Smooth muscle cell (in vitro differentiated cells): ENCODE data around the gene MOB3B. TPM values are rescaled to one million over a fixed set of nuclear protein-coding genes. Genes with fewer than 3 reads are reported as not detected.
"Not testable (repeated sequence)": the region's sequence is repeated elsewhere in the genome, so short reads cannot be mapped to it uniquely, and the experiment has no call there.

Experiments used
- DNase-seq: peaks from one replicate; lab custom pipeline; 2025; ENCODE audit not compliant: unreplicated experiment; lab: John Stamatoyannopoulos, UW
- H2AFZ ChIP-seq: fragments of 200-600 bp; sonication (generic); 2 replicates; pipeline ENCODE4 v1.6.0; 2016; ENCODE audit warnings: antibody characterized with exemption, low read depth, mild to moderate bottlenecking
- H3F3A ChIP-seq: fragments of 200-600 bp; sonication (generic); 2 replicates; pipeline ENCODE4 v1.6.0; 2017; ENCODE audit warnings: antibody characterized with exemption, low read depth
- H3K27ac ChIP-seq: fragments of 200-600 bp; sonication (generic); 2 replicates; pipeline ENCODE4 v1.5.1; 2016; ENCODE audit warnings: low read depth, mild to moderate bottlenecking
- H3K27me3 ChIP-seq: fragments of 200-600 bp; sonication (generic); 2 replicates; pipeline ENCODE4 v1.6.1; 2016; ENCODE audit warnings: low read depth, mild to moderate bottlenecking
- H3K36me3 ChIP-seq: fragments of 200-600 bp; sonication (generic); 2 replicates; pipeline ENCODE4 v1.5.1; 2016; ENCODE audit warnings: low read depth
- H3K4me1 ChIP-seq: fragments of 200-600 bp; sonication (generic); 2 replicates; pipeline ENCODE4 v1.5.1; 2016; ENCODE audit warnings: low read depth
- H3K4me2 ChIP-seq: fragments of 200-600 bp; sonication (generic); 2 replicates; pipeline ENCODE4 v1.6.0; 2016; ENCODE audit warnings: mild to moderate bottlenecking
- H3K4me3 ChIP-seq: fragments of 200-600 bp; sonication (generic); 2 replicates; pipeline ENCODE4 v1.5.1; 2016; ENCODE audit warnings: mild to moderate bottlenecking
- H3K79me2 ChIP-seq: fragments of 200-600 bp; sonication (generic); 2 replicates; pipeline ENCODE4 v1.6.0; 2016; ENCODE audit warnings: low read depth, mild to moderate bottlenecking
- H3K9ac ChIP-seq: fragments of 200-600 bp; sonication (generic); 2 replicates; pipeline ENCODE4 v1.6.0; 2016; ENCODE audit warnings: low read depth
- H3K9me3 ChIP-seq: fragments of 200-600 bp; sonication (generic); replicated peaks from 2 replicates; pipeline ENCODE4 v1.5.1; 2016; ENCODE audit warnings: low read depth
- H4K20me1 ChIP-seq: fragments of 200-600 bp; sonication (generic); 2 replicates; pipeline ENCODE4 v1.6.0; 2016; ENCODE audit warnings: low read depth
- CTCF ChIP-seq: fragments of 200-600 bp; sonication (generic); IDR thresholded peaks from 2 replicates; pipeline ENCODE4 v1.5.1; 2017; ENCODE audit warnings: borderline replicate concordance, mild to moderate bottlenecking, antibody characterized with exemption; ENCODE audit not compliant: insufficient read depth, poor library complexity, severe bottlenecking
- WGBS: methylation state at CpG from one replicate; pipeline ENCODE4 v1.1.7; 2016; ENCODE audit warnings: low lambda C conversion rate; 5-methylcytosine and 5-hydroxymethylcytosine counted together
- polyA plus RNA-seq: library from polyadenylated mRNA; unstranded; fragments of >200 nt; fragmentation: Nextera tagmentation; extraction: Ambion mirVana; gene quantifications from 2 replicates; pipeline ENCODE4 v1.2.1, GENCODE V29; 2016
- total RNA-seq: library from RNA; depleted of rRNA; stranded (reverse); fragments of >200 nt; gene quantifications from 2 replicates; pipeline ENCODE4 v1.2.3, GENCODE V29; 2014

Gene MOB3B
- total and polyA plus RNA-seq, 2 experiments from 2014 or later, result 1.7 to 5.8 TPM

- Histone ChIP-seq H3K9me3 (no peaks in the 10 kb centered on the region), H3K9ac (no peak overlapping the region), H3F3A (peaks cover 5% of the 10 kb centered on the region), H3K79me2 (no peaks in the 10 kb centered on the region), H3K36me3 (no peaks in the 10 kb centered on the region), H3K27ac (no peak overlapping the region), H3K4me1 (peaks cover 13% of the 10 kb centered on the region), H4K20me1 (no peaks in the 10 kb centered on the region), H2AFZ (no peak overlapping the region), H3K27me3 (no peaks in the 10 kb centered on the region), H3K4me2 (no peak overlapping the region), H3K4me3 (no peak overlapping the region)
- WGBS, result 47% methylated on average over 2 of the region's 2 CpGs
- TF ChIP-seq CTCF, result no peak
- DNase-seq, result no peak
Observed at GRCh38 chr9:27421577-27421976, 108.0 kb downstream of the MOB3B start.

- DNase-seq, H3K27me3 ChIP-seq, H3K36me3 ChIP-seq, H3K4me2 ChIP-seq, H2AFZ ChIP-seq, H3K9me3 ChIP-seq, H4K20me1 ChIP-seq, H3K4me1 ChIP-seq, H3F3A ChIP-seq, H3K9ac ChIP-seq, H3K27ac ChIP-seq, H3K4me3 ChIP-seq, H3K79me2 ChIP-seq: not testable (repeated sequence)
- 77% methylated on average over 3 of the region's 3 CpGs for WGBS
Observed at GRCh38 chr9:27419558-27419957, 110.1 kb downstream of the MOB3B start.

GRCh38 chr9:27414220-27414761 lies 115.3 kb downstream of the MOB3B start:
- DNase-seq, result no peak
- Histone ChIP-seq H3K9me3 (no peaks in the 10 kb centered on the region), H4K20me1 (no peaks in the 10 kb centered on the region), H3K79me2 (peaks cover 2% of the 10 kb centered on the region), H3K4me2 (no peak overlapping the region), H3K4me3 (no peak overlapping the region), H3K4me1 (no peaks in the 10 kb centered on the region), H3K27me3 (peaks cover 5% of the 10 kb centered on the region), H3K27ac (no peak overlapping the region), H2AFZ (no peak overlapping the region), H3K9ac (no peak overlapping the region), H3F3A (no peaks in the 10 kb centered on the region), H3K36me3 (no peaks in the 10 kb centered on the region)
- 82% methylated on average over 4 of the region's 4 CpGs for WGBS
- TF ChIP-seq CTCF, result no peak

GRCh38 chr9:27413511-27414219 lies 115.9 kb downstream of the MOB3B start:
- peaks cover 5% of the 10 kb centered on the region for H3F3A ChIP-seq
- H3K9me3 ChIP-seq, result no peaks in the 10 kb centered on the region
- H3K36me3 ChIP-seq, result no peaks in the 10 kb centered on the region
- H3K9ac ChIP-seq, result no peak overlapping the region
- H3K79me2 ChIP-seq, result peaks cover 2% of the 10 kb centered on the region
- 92% methylated on average over 6 of the region's 6 CpGs for WGBS
- no peaks in the 10 kb centered on the region for H3K4me1 ChIP-seq
- DNase-seq, result no peak
- H3K27ac ChIP-seq, result no peak overlapping the region
- peaks cover 5% of the 10 kb centered on the region for H3K27me3 ChIP-seq
- no peak overlapping the region for H2AFZ ChIP-seq
- H3K4me3 ChIP-seq, result no peak overlapping the region
- no peak for TF ChIP-seq CTCF
- H4K20me1 ChIP-seq, result no peaks in the 10 kb centered on the region
- H3K4me2 ChIP-seq, result no peak overlapping the region
